ENCODE measurements around the gene NHSL1. TPM values are rescaled to one million over a fixed set of nuclear protein-coding genes. Genes with fewer than 3 reads are reported as not detected.

Gene NHSL1
- total RNA-seq, 1 donor from 2014 or later = 1.5 TPM

- no peaks in the 10 kb centered on the region for H3K9me3 Mint-ChIP-seq
- H3K27ac Mint-ChIP-seq = no peak overlapping the region
- H3K4me1 Mint-ChIP-seq (ENCODE audit: low read depth) = peaks cover 22% of the 10 kb centered on the region
- H3K27me3 Mint-ChIP-seq (ENCODE audit: low read depth) = peaks cover 13% of the 10 kb centered on the region
- intact Hi-C loops (cut with micrococcal nuclease) = loop anchor here (1.0 to 2.0 kb wide), 2 partner anchors 88 to 401 kb away; no protein-coding TSS in a partner anchor
- H3K36me3 Mint-ChIP-seq (ENCODE audit: low read depth) = no peaks in the 10 kb centered on the region
- DNase-seq (ENCODE audit: low spot score) = peak; percentile 42
- H3K4me3 Mint-ChIP-seq (ENCODE audit: low read depth) = no peak overlapping the region
Measured at GRCh38 chr6:138517635-138518034, 18.3 kb upstream of the NHSL1 start.

DNA sequence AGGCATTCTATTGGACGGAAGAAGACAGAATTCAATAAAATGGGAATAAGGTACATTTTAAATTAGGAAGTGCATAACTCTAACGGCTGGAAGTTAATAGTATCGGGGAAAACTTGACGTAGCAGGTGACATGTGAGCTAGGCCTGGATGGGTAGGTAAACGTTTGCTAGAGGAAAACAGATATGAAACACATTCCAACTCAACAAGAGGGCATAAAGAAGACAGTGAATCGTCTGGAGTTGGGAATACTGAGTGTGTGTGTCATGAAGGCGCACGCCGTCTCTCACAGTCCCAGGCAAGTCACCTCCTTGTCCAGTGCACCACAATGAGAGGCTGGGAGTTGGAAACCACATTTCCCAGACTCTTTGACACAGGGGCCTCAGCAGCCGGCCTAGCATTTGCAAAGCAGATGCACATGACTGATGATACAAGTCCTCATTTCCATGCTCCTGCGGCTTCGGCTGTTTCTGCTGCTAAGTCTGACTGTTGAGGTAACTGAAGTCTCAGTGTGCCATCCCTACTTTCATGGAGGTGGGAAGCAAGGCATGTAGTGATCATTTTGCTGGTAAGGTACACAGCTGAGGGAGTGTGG lies 16.5 kb upstream of the NHSL1 start:
- H3K27ac Mint-ChIP-seq = no peak overlapping the region
- no peak for DNase-seq (ENCODE audit: low spot score)
- intact Hi-C loops (cut with micrococcal nuclease) = loop anchor here (2.0 kb wide), 1 partner anchor 399 kb away; no protein-coding TSS in a partner anchor
- H3K4me3 Mint-ChIP-seq (ENCODE audit: low read depth) = no peak overlapping the region
- H3K4me1 Mint-ChIP-seq (ENCODE audit: low read depth) = peaks cover 16% of the 10 kb centered on the region
- H3K27me3 Mint-ChIP-seq (ENCODE audit: low read depth) = peaks cover 25% of the 10 kb centered on the region
- no peaks in the 10 kb centered on the region for H3K36me3 Mint-ChIP-seq (ENCODE audit: low read depth)
- H3K9me3 Mint-ChIP-seq = no peaks in the 10 kb centered on the region

GRCh38 chr6:138514860-138515540 lies 15.7 kb upstream of the NHSL1 start:
- Mint-ChIP-seq H3K4me3 (ENCODE audit: low read depth) (no peak overlapping the region), H3K27ac (no peak overlapping the region), H3K36me3 (ENCODE audit: low read depth) (no peaks in the 10 kb centered on the region), H3K4me1 (ENCODE audit: low read depth) (peaks cover 16% of the 10 kb centered on the region), H3K9me3 (no peaks in the 10 kb centered on the region), H3K27me3 (ENCODE audit: low read depth) (peaks cover 22% of the 10 kb centered on the region)
- peak; percentile 38 for DNase-seq (ENCODE audit: low spot score)
- intact Hi-C loops (cut with micrococcal nuclease) = no loop called here

DNA sequence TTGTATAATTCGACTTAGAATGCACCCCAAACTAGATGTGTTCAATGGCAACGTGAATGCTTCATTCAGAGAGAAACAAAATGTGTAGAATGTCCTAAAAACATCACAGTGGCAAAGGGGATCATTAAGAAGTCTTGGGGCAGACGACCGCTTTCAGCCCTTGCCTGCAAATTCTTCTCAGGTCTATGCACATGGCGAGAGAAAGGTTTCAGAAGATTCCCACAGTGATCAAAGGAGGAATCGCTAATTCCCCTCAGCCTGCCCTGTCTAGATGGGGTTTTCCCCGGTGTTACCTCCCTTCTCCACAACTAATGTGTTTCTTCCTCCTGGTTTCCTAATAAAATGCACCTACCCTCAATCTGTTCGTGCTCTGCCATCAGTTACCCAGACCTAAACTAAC lies 13.3 kb upstream of the NHSL1 start:
- Mint-ChIP-seq H3K27me3 (ENCODE audit: low read depth) (peaks cover 32% of the 10 kb centered on the region), H3K9me3 (no peaks in the 10 kb centered on the region), H3K36me3 (ENCODE audit: low read depth) (no peaks in the 10 kb centered on the region), H3K27ac (no peak overlapping the region), H3K4me3 (ENCODE audit: low read depth) (no peak overlapping the region), H3K4me1 (ENCODE audit: low read depth) (peaks cover 16% of the 10 kb centered on the region)
- intact Hi-C loops (cut with micrococcal nuclease) = no loop called here
- no peak for DNase-seq (ENCODE audit: low spot score)

- intact Hi-C loops (cut with micrococcal nuclease) = no loop called here
- no peaks in the 10 kb centered on the region for H3K36me3 Mint-ChIP-seq (ENCODE audit: low read depth)
- peaks cover 11% of the 10 kb centered on the region for H3K4me1 Mint-ChIP-seq (ENCODE audit: low read depth)
- no peak for DNase-seq (ENCODE audit: low spot score)
- peaks cover 41% of the 10 kb centered on the region for H3K27me3 Mint-ChIP-seq (ENCODE audit: low read depth)
- H3K4me3 Mint-ChIP-seq (ENCODE audit: low read depth) = no peak overlapping the region
- no peak overlapping the region for H3K27ac Mint-ChIP-seq
- no peaks in the 10 kb centered on the region for H3K9me3 Mint-ChIP-seq
Measured at GRCh38 chr6:138510093-138510492, 10.8 kb upstream of the NHSL1 start.

DNA sequence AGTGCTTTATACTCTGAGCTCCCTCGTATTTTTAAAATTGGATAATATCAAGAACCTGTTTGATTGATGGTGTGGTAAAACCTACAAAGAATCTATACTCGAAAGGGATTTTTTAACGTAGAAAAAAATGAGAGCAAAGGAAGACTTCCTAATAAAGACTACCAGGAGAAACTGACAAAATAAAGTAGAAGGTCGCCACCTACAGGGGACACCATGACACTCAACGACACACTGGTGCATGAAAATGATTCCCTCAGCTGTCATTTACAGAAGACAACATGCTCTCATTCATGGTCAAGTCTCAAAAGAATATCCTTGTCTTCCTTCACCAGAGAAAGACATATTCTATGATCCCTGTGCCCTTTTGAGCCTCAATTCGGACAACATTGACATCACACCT lies 10.1 kb upstream of the NHSL1 start:
- H3K9me3 Mint-ChIP-seq = no peaks in the 10 kb centered on the region
- H3K36me3 Mint-ChIP-seq (ENCODE audit: low read depth) = no peaks in the 10 kb centered on the region

GRCh38 chr6:138508676-138508988 lies 9.3 kb upstream of the NHSL1 start:
- DNase-seq (ENCODE audit: low spot score) = no peak
- H3K36me3 Mint-ChIP-seq (ENCODE audit: low read depth) = no peaks in the 10 kb centered on the region
- H3K4me1 Mint-ChIP-seq (ENCODE audit: low read depth) = peaks cover 6% of the 10 kb centered on the region
- peaks cover 42% of the 10 kb centered on the region for H3K27me3 Mint-ChIP-seq (ENCODE audit: low read depth)
- H3K27ac Mint-ChIP-seq = no peak overlapping the region
- no peak overlapping the region for H3K4me3 Mint-ChIP-seq (ENCODE audit: low read depth)
- intact Hi-C loops (cut with micrococcal nuclease) = no loop called here
- no peaks in the 10 kb centered on the region for H3K9me3 Mint-ChIP-seq

More for the DNA sequence above, 10.1 kb upstream of the NHSL1 start:
- DNase-seq (ENCODE audit: low spot score) = peak; percentile 21
- Mint-ChIP-seq H3K4me3 (ENCODE audit: low read depth) (no peak overlapping the region), H3K27me3 (ENCODE audit: low read depth) (peaks cover 43% of the 10 kb centered on the region), H3K4me1 (ENCODE audit: low read depth) (peaks cover 4% of the 10 kb centered on the region), H3K27ac (no peak overlapping the region)
- intact Hi-C loops (cut with micrococcal nuclease) = loop anchor here (1.0 kb wide), 1 partner anchor 80 kb away; no protein-coding TSS in a partner anchor

GRCh38 chr6:138507977-138508675 lies 8.8 kb upstream of the NHSL1 start:
- Mint-ChIP-seq H3K27me3 (ENCODE audit: low read depth) (peaks cover 41% of the 10 kb centered on the region), H3K4me1 (ENCODE audit: low read depth) (peaks cover 6% of the 10 kb centered on the region), H3K4me3 (ENCODE audit: low read depth) (no peak overlapping the region), H3K9me3 (no peaks in the 10 kb centered on the region), H3K27ac (no peak overlapping the region), H3K36me3 (ENCODE audit: low read depth) (no peaks in the 10 kb centered on the region)
- no peak for DNase-seq (ENCODE audit: low spot score)
- intact Hi-C loops (cut with micrococcal nuclease) = no loop called here

DNA sequence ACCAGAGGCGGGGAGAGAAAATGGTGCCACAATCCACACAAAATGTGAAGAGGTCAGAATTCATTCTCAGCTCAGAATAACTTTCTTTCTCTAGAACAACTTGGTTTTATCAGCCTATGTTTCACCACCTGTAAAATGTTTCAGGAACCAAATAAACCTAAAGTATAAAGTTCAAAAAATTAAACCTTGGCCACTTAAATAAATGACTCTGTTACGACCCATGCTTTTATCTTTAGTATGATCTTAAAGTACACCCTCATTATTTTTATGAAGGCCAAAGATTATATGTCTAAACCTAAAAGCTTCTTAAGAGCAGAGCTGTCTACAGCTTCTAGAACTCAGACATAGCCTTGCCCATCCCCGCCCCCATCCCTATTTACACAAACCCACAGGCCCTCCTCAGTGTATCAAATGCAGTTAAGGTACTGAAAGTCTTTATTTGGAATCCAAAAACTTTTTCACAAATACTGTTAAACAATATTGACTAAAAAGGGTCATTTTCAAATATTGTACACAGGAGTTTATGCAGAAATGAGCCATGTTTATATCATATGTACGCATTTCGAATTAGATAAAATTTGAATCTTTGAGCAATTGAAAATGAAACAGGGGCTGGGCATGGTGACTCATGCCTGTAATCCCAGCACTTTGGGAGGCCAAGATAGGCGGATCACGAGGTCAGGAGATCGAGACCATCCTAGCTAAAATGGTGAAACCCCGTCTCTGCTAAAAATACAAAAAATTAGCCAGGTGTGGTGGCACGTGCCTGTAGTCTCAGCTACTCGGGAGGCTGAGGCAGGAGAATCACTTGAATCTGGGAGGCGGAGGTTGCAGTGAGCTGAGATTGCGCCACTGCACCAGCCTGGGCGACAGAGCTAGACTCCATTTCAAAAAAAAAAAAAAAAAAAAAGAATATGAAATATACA lies 5.7 kb upstream of the NHSL1 start:
- H3K27me3 Mint-ChIP-seq (ENCODE audit: low read depth) = peaks cover 33% of the 10 kb centered on the region
- H3K9me3 Mint-ChIP-seq = no peaks in the 10 kb centered on the region
- H3K4me1 Mint-ChIP-seq (ENCODE audit: low read depth) = peaks cover 6% of the 10 kb centered on the region
- H3K27ac Mint-ChIP-seq = no peak overlapping the region
- H3K36me3 Mint-ChIP-seq (ENCODE audit: low read depth) = no peaks in the 10 kb centered on the region
- DNase-seq (ENCODE audit: low spot score) = no peak
- intact Hi-C loops (cut with micrococcal nuclease) = no loop called here
- H3K4me3 Mint-ChIP-seq (ENCODE audit: low read depth) = no peak overlapping the region

- Mint-ChIP-seq H3K27ac (no peak overlapping the region), H3K36me3 (ENCODE audit: low read depth) (no peaks in the 10 kb centered on the region), H3K4me3 (ENCODE audit: low read depth) (no peak overlapping the region), H3K4me1 (ENCODE audit: low read depth) (peaks cover 5% of the 10 kb centered on the region), H3K9me3 (no peaks in the 10 kb centered on the region), H3K27me3 (ENCODE audit: low read depth) (peaks cover 35% of the 10 kb centered on the region)
- intact Hi-C loops (cut with micrococcal nuclease) = no loop called here
- no peak for DNase-seq (ENCODE audit: low spot score)
Measured at GRCh38 chr6:138503881-138504680, 4.8 kb upstream of the NHSL1 start.

DNA sequence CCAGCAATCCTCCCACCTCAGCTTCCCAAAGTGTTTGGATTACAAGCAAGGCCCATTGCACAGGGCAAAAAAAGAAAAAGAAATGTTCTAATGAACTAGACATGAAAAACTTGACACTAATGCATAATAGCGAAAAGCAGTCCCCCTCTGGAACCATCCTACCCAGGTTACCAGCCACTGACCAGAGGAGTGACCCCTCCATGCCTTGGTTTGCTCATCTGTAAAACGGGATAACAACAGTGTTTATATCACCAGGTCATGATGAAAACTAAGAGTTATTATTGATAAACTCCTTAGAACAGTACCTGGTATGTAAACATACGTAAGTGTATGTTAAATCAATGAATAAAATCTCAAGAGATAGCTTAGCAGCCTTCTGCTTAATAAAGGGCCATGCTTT lies 3.3 kb upstream of the NHSL1 start:
- Mint-ChIP-seq H3K9me3 (no peaks in the 10 kb centered on the region), H3K4me3 (ENCODE audit: low read depth) (no peak overlapping the region), H3K27ac (no peak overlapping the region), H3K27me3 (ENCODE audit: low read depth) (peaks cover 34% of the 10 kb centered on the region), H3K4me1 (ENCODE audit: low read depth) (peaks cover 8% of the 10 kb centered on the region), H3K36me3 (ENCODE audit: low read depth) (no peaks in the 10 kb centered on the region)
- DNase-seq (ENCODE audit: low spot score) = no peak
- intact Hi-C loops (cut with micrococcal nuclease) = no loop called here

DNA sequence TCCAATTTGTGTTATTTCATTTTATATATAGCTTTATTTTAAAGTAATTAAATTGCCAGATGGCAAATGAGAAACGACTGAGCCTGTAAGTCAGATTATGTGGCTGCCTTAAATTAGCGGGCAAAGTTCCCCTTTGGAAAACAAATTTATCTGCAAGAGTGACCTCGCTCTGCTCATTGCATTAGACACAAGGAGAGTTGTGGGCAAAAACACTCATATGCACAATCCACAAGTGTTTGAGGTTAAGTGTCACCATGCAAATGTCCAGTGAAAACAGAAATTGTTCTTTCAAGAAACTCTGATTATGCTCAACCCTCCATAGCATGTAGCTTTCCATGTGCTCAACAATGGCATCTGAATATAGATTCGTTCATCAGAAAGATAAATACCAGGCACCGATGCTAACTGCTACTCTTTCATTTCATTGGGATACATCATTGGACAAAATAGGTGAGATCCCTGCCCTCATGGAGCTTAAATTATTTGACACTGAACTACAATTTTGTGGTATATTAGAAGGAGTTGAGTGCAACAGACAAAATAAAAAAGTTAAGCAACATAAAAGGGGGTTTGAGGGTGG lies 1.7 kb upstream of the NHSL1 start:
- peaks cover 8% of the 10 kb centered on the region for H3K4me1 Mint-ChIP-seq (ENCODE audit: low read depth)

More for the DNA sequence above, 1.7 kb upstream of the NHSL1 start:
- H3K27me3 Mint-ChIP-seq (ENCODE audit: low read depth) = peaks cover 31% of the 10 kb centered on the region
- intact Hi-C loops (cut with micrococcal nuclease) = no loop called here
- DNase-seq (ENCODE audit: low spot score) = no peak
- no peaks in the 10 kb centered on the region for H3K9me3 Mint-ChIP-seq
- no peaks in the 10 kb centered on the region for H3K36me3 Mint-ChIP-seq (ENCODE audit: low read depth)
- H3K4me3 Mint-ChIP-seq (ENCODE audit: low read depth) = no peak overlapping the region
- H3K27ac Mint-ChIP-seq = no peak overlapping the region
